ENCODE measurements around the gene MARS1.
"Not testable (repeated sequence)": the region's sequence is repeated elsewhere in the genome, so short reads cannot be mapped to it uniquely, and the experiment has no call there.

The MARS1 gene

DNA sequence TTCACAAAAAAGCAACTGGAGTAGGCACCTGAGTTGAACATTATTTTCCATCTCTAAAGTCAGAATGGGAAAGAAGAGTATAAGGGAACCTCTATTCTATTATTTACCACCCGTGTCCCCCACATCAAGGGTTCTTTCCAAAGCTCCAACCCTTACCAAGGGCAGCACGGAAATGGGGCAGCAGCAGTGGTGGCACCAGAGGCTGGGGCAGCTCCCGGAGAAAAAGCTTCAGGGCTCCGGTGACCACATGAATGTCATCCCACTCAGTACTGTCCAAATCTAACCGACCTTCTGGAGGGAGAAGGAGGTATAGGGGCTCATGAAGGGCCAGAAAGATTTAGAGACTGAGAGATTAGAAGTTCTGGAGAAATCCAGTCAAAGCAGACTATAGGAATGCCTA is 14.0 kb upstream of the MARS1 start:
- no peak for DNase-seq

DNA sequence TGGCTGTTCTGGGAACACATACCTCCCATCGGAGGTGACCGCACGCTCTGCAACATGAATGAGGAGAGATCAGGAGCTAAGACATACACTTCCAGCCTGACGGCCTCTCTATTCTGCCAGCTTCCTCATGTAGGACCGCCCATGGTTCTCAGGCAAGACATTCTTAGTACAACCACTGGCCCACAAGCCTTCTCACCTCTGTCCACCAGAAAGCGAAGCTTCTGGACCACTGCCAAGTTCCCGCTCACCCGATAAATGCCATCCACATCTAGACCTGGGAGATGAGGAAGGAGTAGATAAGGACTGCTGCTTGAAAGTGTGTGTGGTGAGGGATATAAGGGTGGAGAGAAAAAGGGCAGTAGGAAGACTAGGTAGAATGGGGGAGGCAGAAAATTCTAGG is 13.4 kb upstream of the MARS1 start:
- DNase-seq: no peak

DNA sequence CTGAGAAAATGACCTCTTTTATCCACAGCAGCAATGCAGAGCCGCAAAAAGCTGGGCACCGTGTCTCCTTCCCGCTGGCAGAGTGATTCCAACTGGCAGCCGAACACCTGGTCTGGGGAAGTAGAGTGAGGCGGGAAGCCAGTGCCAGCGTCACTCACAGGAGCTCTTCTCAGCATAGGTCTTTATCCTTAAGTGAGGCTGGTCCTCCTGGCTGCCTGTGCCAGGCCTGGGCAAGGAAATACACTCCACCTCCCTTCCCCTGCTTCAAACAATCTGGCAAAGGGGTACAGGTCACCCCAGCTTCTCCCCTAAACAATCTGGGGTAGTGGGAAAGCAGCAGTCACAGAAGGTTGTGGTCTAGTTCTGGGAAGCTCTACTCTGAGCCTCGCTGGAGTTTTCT is 13.0 kb upstream of the MARS1 start:
- no peak for DNase-seq

DNA sequence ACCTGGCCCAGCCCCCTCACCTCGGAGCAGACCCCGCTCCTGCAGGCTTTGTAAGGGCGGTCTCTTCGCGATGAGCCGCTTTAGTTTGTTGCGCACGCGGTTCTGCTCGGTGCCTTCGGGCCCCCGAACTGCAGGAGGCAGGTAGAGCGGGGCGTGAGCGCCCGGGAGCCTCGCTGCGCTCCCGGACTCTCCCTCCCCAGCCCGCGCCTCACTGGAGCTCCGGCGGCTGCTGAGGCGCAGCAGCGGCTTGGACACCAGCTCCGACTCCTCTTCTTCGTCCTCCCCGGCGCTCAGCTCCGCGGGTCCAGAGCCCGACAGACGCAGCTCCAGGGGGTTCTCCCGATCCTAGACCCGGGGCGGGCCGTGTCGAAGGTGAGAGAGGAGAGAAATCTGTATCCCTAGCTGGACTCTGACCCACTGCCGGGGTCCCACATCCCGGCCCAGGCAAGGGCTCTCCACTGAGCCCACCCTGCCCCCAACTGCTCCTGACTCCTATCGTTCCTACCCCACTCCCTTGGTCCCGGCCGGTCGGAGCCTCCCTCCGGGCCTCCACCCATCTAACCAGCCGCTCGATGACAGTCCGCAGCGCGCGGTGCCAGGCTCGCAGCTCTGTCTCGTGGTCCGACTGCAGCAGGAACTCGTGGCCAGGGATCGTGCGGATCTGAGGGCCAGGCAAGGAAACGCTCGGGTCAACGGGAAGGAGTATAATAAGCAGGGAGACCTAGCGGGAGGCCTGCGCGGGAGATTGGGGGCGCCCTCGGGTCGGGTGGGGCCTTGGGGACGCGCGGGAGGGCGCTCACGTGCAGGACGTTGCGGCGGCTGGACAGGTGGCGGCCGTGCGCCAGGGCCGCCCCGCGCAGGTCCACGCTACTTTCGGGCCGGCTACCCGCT is 12.4 kb upstream of the MARS1 start:
- no peak for DNase-seq

DNA sequence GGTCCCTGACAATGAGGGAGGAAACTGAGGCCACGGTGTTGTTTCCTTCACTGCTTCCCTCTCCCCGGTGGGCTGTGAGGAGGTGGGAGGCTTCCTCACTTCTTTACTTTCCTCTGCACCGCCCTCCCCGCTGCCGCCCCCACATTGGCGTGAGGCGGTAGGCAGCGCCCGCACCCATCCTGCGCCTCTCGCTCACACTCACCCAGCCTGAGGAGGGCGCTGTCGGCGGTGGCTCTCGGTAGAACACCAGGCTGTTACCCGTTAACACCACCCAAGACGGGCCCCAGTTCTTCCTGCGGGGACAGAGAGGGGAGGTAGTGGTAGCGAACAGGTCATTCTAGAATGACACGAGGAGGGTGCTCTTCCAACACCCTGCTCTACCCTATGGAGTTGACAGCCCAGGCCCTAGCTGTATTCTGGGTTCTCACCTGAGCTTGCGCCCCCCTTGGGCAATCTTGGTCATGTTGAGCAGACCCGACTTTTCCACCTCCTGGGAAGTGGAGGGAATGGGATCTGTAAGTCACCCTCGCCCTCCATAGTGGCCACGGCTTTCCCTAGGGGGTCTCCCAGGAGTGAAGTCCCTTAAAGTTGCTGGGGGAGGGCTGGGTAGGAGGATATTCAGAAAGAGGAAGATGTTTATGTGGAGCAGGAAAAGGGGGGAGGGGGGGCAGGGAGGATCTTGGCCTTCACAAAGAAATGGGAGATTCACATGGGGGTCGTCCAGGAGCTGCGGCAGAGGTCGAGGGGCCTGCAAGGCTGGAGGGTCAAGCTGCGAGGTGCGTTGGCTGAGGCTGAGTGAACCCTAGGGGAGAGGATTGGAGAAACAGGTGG is 11.5 kb upstream of the MARS1 start:
- no peak for DNase-seq

DNA sequence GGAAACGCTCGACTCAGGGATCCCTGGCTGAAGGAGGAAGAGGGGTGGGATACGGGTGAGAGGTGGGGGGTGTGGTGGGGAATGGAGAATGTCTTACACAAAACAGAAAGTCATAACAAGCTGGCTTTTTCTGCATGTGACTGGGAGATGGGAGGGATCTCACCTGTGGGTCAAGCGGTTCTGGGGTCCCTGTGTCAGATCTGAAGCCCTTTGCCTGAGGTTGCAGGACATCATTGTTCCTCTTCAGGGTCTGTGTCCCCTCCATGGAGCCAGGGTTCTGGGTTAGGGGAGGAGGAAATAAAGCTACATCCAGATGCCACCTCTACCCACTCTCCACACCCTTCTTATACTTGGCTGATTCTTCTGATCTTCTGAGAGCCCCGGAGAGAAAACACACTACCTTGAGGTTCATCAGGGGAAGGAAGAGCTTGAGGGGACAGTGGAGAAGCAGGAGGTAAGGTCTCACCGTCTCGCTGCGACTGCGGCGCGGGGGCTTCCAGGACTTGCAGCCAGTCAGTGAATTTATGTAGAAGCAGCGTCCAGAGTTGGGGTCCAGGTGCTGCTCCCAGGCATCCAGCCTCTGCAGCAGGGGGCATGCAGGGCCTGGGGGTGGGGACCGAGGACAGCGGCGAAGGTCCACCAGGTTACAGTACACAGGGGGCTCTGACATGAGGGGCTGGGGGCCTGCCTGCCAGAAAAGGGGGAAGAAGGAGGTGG is 10.7 kb upstream of the MARS1 start:
- no peak for DNase-seq

DNA sequence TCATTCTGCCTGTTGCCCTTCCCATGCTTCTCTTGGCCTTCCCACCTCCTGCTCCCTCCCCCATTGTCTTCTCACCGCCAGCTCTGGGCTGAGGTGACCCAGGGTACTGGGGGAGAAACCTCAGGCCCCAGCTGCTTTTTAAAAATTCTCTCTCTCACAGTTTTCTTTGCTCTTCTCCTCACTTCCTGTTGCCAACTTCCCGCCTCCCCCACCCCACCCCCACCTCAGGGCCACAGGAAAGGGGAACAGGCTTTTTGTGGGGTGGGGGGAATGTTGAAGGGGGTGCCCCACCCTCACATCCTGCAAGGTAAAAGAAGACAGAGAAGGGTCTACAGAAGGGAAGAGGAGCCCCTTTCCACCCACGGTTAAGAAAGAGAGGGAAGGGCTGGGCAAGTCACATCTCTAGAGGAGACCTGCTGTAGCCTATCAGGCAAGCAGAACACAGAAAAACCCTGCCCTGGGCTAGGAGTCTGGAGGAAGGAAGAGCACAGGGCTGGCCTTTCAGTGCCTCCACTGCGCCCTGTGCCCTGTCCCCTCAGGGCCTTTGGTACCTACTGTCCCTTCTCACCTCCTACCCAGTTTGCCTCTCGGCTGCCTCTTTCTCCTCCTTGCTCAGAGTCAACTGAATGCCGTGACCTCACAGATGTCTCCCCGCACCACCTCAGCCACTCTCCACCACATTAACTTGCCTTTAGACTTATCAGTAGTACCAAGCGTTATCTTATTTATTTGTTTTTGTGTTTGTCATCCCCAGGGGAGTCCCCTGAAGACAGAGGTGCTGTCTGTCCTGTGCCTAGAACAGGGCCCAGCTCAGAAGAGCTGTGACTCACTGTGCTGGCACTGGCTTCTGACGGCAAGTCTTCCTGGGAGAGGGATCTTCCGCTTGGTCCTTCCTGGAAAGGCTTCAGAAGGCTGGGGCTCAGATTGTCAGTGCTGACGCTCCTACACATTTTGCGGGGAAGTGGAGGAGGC is 9.9 kb upstream of the MARS1 start:
- DNase-seq: no peak

DNA sequence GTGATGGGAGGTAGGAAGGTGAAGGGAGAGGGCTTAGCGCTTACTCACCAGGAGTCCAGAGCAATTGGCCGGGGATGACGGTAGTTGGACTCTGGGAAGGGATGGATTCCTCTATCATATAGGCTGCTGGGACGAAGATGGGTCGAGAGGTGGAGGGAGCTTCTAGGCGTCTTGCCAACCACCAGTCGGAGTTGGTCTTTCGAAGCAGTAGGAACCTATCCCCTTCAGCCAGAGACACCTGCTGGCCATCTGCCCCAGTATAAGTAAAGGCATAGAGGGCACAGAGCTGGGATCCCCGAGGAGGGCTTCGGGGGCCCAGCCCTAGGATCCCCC is 8.9 kb upstream of the MARS1 start:
- DNase-seq: no peak

DNA sequence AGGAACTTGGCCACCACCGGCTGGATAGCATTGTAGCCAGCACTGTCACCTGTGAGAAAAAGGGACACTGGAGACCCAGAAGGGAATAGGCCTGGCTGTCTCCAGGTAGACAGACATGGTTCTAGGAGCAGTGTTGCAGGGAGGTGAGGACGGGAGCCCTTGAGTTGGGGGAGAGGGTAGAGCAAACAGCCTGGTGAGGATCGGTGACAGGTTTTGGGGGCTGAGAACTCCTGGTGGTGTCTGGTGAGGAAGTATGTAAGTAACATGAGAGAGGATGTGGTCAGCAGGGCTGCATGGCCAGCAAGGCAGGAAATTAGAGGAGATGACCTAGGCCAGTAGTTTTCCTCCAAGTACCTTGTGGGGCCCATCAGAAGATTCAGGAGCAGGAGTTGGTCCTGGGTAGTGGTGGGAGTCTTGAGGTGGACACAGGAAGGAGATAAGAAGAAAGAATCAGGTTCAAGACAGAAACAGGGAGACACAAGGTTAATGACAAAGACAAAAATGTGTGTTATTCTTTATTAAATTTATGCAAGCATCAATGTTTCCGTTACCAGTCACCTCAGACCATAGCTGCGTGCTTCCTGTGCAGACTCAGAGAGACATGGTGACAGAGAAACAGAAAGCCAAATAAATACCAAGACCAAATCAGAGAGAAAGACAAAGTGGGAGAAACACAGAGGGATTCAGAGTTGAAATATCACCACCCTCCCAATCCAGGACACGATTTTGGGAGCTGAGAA is 8.3 kb upstream of the MARS1 start, which contains the start of gene ARHGAP9:
Gene ARHGAP9 (minus strand): TSS at position 491 of the 740 bp plus-strand sequence. CDS start 460 bp downstream, at position 31.
- DNase-seq: no peak

DNA sequence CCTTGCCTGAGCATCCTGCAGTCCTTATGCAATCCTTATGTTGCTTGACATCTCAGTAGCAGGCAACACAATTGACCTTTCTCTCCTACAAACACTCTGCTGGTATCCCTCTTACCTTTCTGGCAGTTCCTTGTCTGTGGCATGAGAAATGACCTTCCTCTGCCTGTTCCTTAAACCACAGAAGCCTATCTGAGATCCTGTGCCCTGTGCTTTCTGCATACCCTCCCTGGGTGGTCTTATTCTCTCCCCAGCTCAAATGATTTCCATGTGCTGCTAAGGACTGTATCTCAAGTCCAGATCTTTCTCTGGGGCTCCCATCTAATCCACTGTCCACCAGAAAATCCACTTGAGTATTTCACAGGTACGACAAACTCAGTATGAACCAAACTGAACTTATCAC is 6.2 kb upstream of the MARS1 start:
- DNase-seq: no peak

DNA sequence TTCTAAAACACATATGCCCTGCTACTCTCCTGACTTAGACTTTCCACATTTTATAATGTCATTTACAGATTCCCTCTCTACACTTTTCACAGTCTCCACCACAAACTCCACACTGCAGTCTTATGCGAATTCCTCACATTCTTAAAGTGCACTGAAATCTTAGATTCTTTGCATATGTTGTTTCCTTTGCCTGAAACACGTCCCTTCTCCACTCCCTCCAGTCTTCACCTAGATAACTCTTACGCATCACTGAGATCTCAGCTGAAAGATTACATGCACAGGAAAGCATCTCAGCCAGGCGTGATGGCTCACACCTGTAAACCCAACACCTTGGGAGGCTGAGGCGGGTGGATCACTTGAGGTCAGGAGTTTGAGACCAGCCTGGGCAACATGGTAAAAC is 4.4 kb upstream of the MARS1 start:
- no peak for DNase-seq

DNA sequence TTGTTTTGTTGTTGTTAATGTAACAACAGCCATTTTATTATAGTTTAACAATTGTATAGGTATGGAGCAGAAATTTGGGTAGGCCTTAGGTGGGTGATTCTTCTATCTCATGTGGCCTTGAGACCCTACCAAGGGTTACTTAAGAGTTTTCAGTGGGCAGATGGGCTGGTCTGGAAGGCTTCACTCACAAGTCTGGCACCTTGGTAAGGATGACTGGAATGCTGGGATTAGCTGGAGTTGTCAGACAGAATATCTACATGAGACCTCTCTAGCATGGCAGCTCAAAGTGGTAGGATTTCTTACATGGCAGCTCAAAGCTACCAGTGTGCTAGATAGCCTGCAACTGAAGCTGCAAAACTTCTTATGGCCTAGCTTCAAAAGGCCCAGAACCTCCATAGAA is 2.2 kb upstream of the MARS1 start:
- DNase-seq: no peak

DNA sequence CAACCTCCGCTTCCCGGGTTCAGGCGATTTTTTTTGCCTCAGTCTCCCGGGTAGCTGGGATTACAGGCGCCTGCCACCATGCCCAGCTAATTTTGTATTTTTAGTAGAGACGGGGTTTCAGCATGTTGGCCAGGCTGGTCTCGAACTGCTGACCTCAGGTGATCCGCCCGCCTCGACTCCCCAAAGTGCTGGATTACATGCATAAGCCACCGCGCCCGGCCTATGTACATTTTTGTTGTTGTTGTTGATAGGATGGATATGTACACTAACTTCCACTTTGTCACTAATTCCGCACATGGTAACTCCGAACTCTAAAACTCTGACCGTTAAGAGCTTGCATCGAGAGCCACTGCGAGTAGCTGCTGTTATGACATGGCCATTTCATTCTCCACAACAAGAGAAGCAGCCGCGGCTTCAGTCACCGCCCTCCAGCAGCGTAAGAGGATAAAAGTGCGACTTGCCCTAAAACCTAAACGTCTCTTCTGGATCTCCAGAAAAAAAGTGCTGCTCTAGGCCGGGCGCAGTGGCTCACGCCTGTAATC is 742 bp upstream of the MARS1 start:
- DNase-seq: no peak

DNA sequence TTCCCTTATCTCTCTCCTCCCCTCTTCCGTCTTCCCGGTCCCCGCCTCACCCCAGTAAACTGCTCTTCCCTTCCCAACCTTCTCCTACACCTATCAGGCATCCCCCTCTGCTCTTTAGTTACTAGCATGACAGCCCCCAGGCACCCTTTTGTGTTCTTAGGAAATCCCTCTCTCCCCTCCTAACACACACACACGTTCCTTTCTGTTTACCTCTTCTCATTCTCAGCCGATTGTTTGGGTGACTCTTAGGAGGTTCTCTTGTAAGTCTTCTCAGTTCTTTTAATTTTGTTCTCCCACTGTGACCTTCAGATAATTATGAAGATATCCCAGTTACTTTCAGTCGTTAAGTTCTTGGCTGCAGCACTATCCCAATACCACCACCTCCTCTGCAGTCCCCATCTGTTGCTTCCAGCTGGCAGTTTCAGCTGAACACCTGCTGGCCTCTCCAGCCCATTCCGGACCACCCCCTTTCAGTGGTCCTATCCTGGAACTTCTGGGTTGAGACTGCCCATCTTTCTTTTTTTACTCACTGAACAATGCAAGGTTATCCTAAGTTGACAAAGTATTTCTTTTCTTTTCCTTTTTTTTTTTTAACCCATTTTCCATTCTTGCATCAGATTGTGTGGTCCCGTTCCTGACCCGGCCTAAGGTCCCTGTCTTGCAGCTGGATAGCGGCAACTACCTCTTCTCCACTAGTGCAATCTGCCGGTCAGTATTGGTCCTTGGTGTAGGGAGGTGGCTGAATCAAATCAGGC is 711 bp downstream of the MARS1 start:
- DNase-seq: no peak

DNA sequence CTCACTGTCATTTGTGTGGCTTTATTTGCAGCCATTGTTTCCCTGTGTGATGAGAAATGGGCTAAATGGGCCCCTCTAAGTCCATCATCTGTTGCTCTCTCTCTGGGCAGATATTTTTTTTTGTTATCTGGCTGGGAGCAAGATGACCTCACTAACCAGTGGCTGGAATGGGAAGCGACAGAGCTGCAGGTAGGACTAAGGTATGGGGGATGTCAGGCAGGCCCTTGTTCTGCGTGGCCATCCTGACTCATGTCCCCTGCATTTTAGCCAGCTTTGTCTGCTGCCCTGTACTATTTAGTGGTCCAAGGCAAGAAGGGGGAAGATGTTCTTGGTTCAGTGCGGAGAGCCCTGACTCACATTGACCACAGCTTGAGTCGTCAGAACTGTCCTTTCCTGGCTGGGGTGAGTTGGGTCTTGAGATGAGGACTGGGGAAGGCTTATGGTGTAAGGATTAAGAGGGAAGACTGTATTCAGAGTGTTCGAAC is 1.3 kb downstream of the MARS1 start:
- no peak for DNase-seq

DNA sequence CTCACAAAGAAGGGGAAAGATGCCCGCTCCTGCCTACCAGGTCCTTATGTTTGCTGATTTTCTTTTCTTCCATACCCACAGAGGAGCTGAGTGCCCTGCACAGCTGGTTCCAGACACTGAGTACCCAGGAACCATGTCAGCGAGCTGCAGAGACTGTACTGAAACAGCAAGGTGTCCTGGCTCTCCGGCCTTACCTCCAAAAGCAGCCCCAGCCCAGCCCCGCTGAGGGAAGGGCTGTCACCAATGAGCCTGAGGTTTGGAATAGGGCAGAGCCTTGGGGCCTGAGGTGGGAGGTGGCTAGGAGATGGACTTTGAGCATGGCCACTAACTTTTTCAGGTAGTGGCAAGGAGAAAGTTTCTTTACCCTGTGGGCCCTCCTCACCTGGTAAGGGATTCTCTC is 2.3 kb downstream of the MARS1 start:
- no peak for DNase-seq

DNA sequence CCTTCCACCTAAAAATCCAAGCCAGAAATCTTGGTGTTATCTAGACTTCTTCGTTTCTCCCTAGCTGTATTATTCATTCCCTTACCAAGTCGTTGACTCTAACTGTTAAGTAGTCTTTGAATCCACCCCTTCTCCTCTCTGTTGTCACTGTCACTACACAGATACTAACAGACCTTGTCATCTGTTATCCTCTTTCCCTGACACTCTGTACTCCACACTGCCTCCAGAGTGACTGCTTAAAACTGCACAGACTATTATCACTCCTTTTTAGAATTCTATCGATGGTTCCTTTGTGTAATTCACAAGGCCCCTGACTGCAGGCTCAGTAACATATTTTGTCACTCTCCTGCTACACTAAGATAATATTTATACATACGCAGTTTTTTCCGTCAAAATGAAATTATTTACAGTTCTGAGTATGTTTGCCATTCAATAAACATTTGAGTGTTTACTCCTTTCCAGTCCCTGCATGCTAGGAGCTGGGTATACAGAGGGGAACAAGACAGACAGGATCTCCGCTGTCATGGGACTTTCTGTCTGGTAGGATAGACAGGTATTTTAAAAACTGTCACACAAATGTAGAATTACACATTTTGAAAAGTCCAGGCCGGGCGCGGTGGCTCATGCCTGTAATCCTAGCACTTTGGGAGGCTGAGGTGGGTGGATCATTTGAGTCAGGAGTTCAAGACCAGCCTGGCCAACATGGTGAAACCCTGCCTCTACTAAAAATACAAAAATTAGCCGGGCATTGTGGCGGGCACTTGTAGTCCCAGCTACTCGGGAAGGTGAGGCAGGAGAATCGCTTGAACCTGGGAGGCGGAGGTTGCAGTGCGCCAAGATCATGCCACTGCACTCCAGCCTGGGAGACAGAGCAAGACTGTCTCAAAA is 3.8 kb downstream of the MARS1 start:
- no peak for DNase-seq

DNA sequence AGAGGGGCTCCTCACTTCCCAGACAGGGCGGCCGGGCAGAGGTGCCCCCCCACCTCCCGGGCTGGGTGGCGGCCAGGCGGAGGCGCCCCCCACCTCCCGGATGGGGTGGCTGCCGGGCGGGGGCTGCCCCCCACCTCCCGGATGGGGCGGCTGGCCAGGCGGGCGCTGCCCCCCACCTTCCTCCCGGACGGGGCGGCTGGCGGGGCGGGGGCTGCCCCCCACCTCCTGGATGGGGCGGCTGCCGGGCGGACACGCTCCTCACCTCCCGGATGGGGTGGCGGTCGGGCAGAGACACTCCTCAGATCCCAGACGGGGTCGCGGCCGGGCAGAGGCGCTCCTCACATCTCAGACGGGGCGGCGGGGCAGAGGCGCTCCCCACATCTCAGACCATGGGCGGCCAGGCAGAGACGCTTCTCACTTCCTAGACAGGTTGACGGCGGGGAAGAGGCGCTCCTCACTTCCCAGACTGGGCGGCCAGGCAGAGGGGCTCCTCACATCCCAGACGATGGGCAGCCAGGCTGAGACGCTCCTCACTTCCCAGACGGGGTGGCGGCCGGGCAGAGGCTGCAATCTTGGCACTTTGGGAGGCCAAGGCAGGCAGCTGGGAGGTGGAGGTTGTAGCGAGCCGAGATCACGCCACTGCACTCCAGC is 7.3 kb downstream of the MARS1 start:
- not testable (repeated sequence) for DNase-seq

DNA sequence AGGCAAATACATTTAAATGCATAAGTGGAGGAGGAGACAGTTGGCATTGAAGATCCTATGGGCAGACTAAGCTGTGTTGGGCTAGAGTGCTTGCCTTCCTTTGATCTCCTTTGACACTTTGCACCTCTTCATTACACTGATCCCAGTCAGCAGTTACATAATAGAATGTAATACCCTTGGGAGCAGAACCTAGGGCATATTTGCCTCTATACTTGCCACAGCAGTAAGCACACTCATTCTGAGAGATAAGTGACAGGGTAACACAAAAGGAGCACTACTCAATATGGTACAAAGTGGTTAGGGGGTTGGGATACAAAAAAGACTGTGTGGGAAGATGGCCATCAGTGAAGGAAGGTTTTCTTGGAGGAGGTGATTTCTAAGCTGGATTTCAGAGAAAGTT is 9.0 kb downstream of the MARS1 start:
- DNase-seq: no peak

Data from NCI-H446 treated with DMSO at 0.1 percent for 48 hours (cell line).